ENCODE results near the gene SPEF2. TPM values are rescaled to one million over a fixed set of nuclear protein-coding genes. Genes with fewer than 3 reads are reported as not detected.

Gene SPEF2
- total RNA-seq, 3 donors from 2014 or later, result 8.2 to 35.9 (median 11.5) TPM

DNA sequence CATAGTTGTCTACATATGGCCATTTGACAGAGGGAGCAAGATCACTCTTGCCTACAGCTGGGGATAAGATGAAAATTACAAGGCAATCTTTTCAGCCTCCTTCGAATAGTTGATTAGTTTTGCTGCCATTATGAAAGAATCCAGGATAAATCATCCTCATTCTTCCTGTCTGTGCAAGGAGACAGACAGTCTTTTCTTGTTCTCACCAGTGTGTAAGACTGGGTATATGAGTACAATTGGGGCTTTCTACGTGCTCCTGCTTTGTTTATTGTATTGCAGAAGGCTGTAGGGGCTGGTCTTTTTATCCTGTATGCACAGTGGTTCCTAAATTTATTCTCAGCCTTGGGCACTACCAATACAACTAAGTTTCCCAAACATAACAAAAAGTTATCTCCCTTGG, 76.8 kb downstream of the SPEF2 start:
- TF ChIP-seq, protein P1, sequence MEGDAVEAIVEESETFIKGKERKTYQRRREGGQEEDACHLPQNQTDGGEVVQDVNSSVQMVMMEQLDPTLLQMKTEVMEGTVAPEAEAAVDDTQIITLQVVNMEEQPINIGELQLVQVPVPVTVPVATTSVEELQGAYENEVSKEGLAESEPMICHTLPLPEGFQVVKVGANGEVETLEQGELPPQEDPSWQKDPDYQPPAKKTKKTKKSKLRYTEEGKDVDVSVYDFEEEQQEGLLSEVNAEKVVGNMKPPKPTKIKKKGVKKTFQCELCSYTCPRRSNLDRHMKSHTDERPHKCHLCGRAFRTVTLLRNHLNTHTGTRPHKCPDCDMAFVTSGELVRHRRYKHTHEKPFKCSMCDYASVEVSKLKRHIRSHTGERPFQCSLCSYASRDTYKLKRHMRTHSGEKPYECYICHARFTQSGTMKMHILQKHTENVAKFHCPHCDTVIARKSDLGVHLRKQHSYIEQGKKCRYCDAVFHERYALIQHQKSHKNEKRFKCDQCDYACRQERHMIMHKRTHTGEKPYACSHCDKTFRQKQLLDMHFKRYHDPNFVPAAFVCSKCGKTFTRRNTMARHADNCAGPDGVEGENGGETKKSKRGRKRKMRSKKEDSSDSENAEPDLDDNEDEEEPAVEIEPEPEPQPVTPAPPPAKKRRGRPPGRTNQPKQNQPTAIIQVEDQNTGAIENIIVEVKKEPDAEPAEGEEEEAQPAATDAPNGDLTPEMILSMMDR (IDR thresholded peaks at IDR 0.05), result no peak
- TF ChIP-seq POLR2A (IDR thresholded peaks at IDR 0.05), result no peak
- no peak for TF ChIP-seq POLR2AphosphoS5 (IDR thresholded peaks at IDR 0.05)
- Histone ChIP-seq H3K4me1 (no peaks in the 10 kb centered on the region), H3K4me3 (no peak overlapping the region), H3K27ac (no peak overlapping the region), H3K27me3 (no peaks in the 10 kb centered on the region), H3K9me3 (no peaks in the 10 kb centered on the region), H3K36me3 (no peaks in the 10 kb centered on the region)
- no peak for DNase-seq (ENCODE audit: low spot score in 2 of 2)
- intact Hi-C loops (cut with DNase I; ENCODE audit: low total_unique reads), result no loop called here

GRCh38 chr5:35698047-35698808, 80.6 kb downstream of the SPEF2 start:
- Histone ChIP-seq H3K9me3 (no peaks in the 10 kb centered on the region), H3K36me3 (no peaks in the 10 kb centered on the region), H3K4me1 (no peaks in the 10 kb centered on the region), H3K27me3 (no peaks in the 10 kb centered on the region), H3K4me3 (no peak overlapping the region), H3K27ac (no peak overlapping the region)
- TF ChIP-seq POLR2A (IDR thresholded peaks at IDR 0.05), result no peak
- TF ChIP-seq POLR2AphosphoS5 (IDR thresholded peaks at IDR 0.05), result no peak
- TF ChIP-seq, protein P1 (IDR thresholded peaks at IDR 0.05), result no peak
- no peak for DNase-seq (ENCODE audit: low spot score in 2 of 2)
- intact Hi-C loops (cut with DNase I; ENCODE audit: low total_unique reads), result no loop called here

DNA sequence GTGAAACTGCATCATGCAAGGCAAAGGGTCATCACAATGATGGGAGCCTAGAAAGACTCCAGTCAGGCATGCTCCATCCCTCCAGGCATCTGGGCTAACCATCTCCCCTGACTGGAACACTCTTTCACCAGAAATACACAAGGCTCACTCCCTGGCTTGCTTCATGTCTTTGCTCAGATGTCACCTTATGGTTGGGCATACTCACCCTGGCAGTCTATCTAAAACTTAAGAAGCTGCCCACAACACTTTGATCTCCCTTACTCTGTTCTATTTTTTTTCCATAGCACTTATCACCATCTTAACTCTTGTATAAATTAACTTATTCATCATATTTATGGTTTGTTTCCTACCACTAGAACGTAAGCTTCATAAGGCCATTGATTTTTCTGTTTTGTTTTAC, 90.0 kb downstream of the SPEF2 start:
- DNase-seq (ENCODE audit: low spot score in 2 of 2), result no peak
- no peaks in the 10 kb centered on the region for H3K4me1 ChIP-seq
- no peaks in the 10 kb centered on the region for H3K9me3 ChIP-seq
- no peak overlapping the region for H3K27ac ChIP-seq
- no peaks in the 10 kb centered on the region for H3K27me3 ChIP-seq
- intact Hi-C loops (cut with DNase I; ENCODE audit: low total_unique reads), result no loop called here
- no peaks in the 10 kb centered on the region for H3K36me3 ChIP-seq
- no peak overlapping the region for H3K4me3 ChIP-seq
- no peak for TF ChIP-seq POLR2A (IDR thresholded peaks at IDR 0.05)
- TF ChIP-seq, protein P1 (IDR thresholded peaks at IDR 0.05), result no peak
- no peak for TF ChIP-seq POLR2AphosphoS5 (IDR thresholded peaks at IDR 0.05)

- intact Hi-C loops (cut with DNase I; ENCODE audit: low total_unique reads), result no loop called here
- no peaks in the 10 kb centered on the region for H3K36me3 ChIP-seq
- TF ChIP-seq POLR2A (IDR thresholded peaks at IDR 0.05) (no peak), POLR2AphosphoS5 (IDR thresholded peaks at IDR 0.05) (no peak)
- TF ChIP-seq, protein P1 (IDR thresholded peaks at IDR 0.05), result no peak
- no peak overlapping the region for H3K27ac ChIP-seq
- no peak overlapping the region for H3K4me3 ChIP-seq
- H3K9me3 ChIP-seq, result no peaks in the 10 kb centered on the region
- no peak for DNase-seq (ENCODE audit: low spot score in 2 of 2)
- no peaks in the 10 kb centered on the region for H3K4me1 ChIP-seq
- H3K27me3 ChIP-seq, result no peaks in the 10 kb centered on the region
Observed at GRCh38 chr5:35709688-35710087, 92.0 kb downstream of the SPEF2 start.

DNA sequence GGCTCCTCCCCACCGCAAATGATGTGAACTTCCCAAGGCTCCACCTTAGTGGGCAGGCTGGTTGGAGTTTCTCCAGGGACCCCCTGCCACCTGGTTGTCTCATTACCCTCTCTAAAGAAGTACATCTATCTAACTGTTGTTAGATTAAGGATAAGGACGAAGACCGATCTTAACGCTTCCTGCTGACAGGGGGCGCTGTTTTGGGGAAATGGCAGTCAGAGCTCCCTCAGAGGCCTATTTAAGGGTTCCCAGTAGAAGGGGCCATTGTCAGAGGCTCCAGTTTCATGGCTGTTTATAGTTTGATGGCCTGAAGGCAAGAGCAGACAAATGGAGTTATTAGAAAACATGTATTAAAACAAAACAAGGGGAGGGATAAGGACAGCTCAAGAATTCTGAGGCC, 100.1 kb downstream of the SPEF2 start:
- H3K27ac ChIP-seq, result no peak overlapping the region
- H3K27me3 ChIP-seq, result no peaks in the 10 kb centered on the region
- TF ChIP-seq POLR2A (IDR thresholded peaks at IDR 0.05) (no peak), POLR2AphosphoS5 (IDR thresholded peaks at IDR 0.05) (no peak)
- TF ChIP-seq, protein P1 (IDR thresholded peaks at IDR 0.05), result no peak
- intact Hi-C loops (cut with DNase I; ENCODE audit: low total_unique reads), result no loop called here
- DNase-seq (ENCODE audit: low spot score in 2 of 2), result no peak
- H3K4me3 ChIP-seq, result no peak overlapping the region
- H3K36me3 ChIP-seq, result no peaks in the 10 kb centered on the region
- no peaks in the 10 kb centered on the region for H3K9me3 ChIP-seq
- H3K4me1 ChIP-seq, result no peaks in the 10 kb centered on the region
